ENCODE results near the gene GNAT1.

- TF ChIP-seq CTCF (IDR thresholded peaks at IDR 0.05) (no peak), POLR2A (IDR thresholded peaks at IDR 0.05) (no peak)
Observed at GRCh38 chr3:50183755-50184154, 7.7 kb upstream of the GNAT1 start.

Data from thyroid gland (tissue), 4 donors.